Measurements from ENCODE around the gene FAM234A. TPM values are rescaled to one million over a fixed set of nuclear protein-coding genes. Genes with fewer than 3 reads are reported as not detected.

The FAM234A gene
- total RNA-seq, 4 donors from 2014 or later, result 108 to 223 (median 166) TPM

- Histone ChIP-seq H3K36me3 (peaks cover 0 to 56% (median 0%) of the 10 kb centered on the region in 3 donors), H3K4me1 (no peaks in the 10 kb centered on the region), H3K27ac (no peak overlapping the region), H3K9me3 (no peaks in the 10 kb centered on the region), H3K27me3 (no peaks in the 10 kb centered on the region), H3K4me3 (no peak overlapping the region)
- TF ChIP-seq, protein P1, sequence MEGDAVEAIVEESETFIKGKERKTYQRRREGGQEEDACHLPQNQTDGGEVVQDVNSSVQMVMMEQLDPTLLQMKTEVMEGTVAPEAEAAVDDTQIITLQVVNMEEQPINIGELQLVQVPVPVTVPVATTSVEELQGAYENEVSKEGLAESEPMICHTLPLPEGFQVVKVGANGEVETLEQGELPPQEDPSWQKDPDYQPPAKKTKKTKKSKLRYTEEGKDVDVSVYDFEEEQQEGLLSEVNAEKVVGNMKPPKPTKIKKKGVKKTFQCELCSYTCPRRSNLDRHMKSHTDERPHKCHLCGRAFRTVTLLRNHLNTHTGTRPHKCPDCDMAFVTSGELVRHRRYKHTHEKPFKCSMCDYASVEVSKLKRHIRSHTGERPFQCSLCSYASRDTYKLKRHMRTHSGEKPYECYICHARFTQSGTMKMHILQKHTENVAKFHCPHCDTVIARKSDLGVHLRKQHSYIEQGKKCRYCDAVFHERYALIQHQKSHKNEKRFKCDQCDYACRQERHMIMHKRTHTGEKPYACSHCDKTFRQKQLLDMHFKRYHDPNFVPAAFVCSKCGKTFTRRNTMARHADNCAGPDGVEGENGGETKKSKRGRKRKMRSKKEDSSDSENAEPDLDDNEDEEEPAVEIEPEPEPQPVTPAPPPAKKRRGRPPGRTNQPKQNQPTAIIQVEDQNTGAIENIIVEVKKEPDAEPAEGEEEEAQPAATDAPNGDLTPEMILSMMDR (IDR thresholded peaks at IDR 0.05), result no peak
- TF ChIP-seq POLR2A (IDR thresholded peaks at IDR 0.05), result no peak
- no peak for DNase-seq
These were observed 53.6 kb downstream of the FAM234A start for GRCh38 chr16:287981-288920.

DNA sequence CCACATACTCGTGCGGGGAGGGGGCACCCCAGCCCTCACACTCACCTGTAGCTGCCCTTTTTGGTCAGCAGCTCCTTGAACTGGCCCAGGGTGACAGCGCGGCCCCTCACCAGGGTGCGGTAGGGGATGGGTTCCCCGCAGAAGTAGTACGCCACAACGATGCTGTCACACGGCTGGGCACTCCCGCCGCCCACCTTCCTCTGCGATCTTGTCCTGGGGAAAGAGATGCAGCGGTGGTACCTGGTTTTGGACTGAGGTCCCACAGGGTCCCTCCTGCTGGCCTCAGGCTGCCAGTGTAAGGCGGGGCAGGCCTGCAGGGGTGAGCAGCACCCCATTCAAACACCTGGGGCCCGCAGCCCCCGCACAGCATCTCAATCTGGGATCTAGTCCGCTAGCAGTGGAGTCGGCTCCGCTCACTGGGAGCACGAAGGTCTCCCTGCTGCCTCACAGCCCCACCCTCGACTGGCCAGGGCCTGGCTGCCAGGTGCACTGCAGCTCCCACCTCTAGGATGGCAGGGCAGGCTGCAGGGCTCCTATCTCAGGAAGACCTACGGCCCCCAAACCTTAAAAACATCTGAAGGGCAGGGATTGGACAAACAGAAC, 54.9 kb downstream of the FAM234A start:
- H3K36me3 ChIP-seq, result peaks cover 0 to 63% (median 0%) of the 10 kb centered on the region in 3 donors
- no peak overlapping the region for H3K4me3 ChIP-seq
- no peak for DNase-seq
- no peaks in the 10 kb centered on the region for H3K9me3 ChIP-seq
- TF ChIP-seq, protein P1 (IDR thresholded peaks at IDR 0.05), result no peak
- no peak for TF ChIP-seq POLR2A (IDR thresholded peaks at IDR 0.05)
- no peaks in the 10 kb centered on the region for H3K27me3 ChIP-seq
- no peaks in the 10 kb centered on the region for H3K4me1 ChIP-seq
- no peak overlapping the region for H3K27ac ChIP-seq

GRCh38 chr16:290015-290680, 55.5 kb downstream of the FAM234A start:
- TF ChIP-seq, protein P1 (IDR thresholded peaks at IDR 0.05), result no peak
- TF ChIP-seq POLR2A (IDR thresholded peaks at IDR 0.05), result no peak
- H3K36me3 ChIP-seq, result peaks cover 0 to 63% (median 0%) of the 10 kb centered on the region in 3 donors
- no peak overlapping the region for H3K4me3 ChIP-seq
- no peak for DNase-seq
- no peaks in the 10 kb centered on the region for H3K4me1 ChIP-seq
- no peak overlapping the region for H3K27ac ChIP-seq
- no peaks in the 10 kb centered on the region for H3K9me3 ChIP-seq
- H3K27me3 ChIP-seq, result no peaks in the 10 kb centered on the region

DNA sequence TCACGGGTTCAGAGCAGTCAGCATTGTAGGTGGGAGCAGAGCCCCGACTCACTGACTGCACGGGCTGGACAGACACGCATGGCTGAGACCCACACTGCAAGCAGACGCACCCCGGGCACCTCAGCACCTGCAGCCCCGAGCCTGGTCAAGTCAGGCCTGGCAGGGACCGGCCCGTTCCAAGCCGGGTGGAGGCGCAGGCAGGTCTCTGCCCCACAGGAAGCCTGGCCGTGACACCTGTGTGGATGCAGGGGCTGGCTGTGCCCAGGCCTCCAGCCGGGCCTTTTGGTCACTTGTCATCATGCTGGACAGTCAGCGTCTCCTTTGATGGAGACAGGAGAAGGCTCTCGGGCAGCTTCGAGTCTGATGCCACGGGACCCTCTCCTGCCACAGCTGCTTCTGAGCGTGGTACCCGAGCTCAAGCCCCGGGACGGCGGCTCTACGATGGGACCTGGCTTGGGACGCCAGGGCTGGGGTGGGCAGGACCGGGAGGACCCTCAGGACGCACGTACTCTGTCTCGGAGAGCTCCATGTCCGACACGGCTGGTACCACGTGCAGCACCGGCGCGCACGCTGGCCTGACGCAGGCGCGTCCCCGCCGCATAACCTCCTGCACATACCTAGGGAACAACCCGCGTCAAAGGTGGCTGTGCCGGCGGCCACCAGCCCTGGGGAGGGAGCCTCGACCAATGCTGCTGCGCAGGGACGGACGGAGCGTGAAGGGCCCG, 56.2 kb downstream of the FAM234A start:
- no peak overlapping the region for H3K4me3 ChIP-seq
- peaks cover 0 to 63% (median 0%) of the 10 kb centered on the region in 3 donors for H3K36me3 ChIP-seq
- no peak for DNase-seq
- no peak overlapping the region for H3K27ac ChIP-seq
- no peaks in the 10 kb centered on the region for H3K27me3 ChIP-seq
- no peaks in the 10 kb centered on the region for H3K9me3 ChIP-seq
- H3K4me1 ChIP-seq, result no peaks in the 10 kb centered on the region
- no peak for TF ChIP-seq POLR2A (IDR thresholded peaks at IDR 0.05)
- TF ChIP-seq, protein P1 (IDR thresholded peaks at IDR 0.05), result no peak

DNA sequence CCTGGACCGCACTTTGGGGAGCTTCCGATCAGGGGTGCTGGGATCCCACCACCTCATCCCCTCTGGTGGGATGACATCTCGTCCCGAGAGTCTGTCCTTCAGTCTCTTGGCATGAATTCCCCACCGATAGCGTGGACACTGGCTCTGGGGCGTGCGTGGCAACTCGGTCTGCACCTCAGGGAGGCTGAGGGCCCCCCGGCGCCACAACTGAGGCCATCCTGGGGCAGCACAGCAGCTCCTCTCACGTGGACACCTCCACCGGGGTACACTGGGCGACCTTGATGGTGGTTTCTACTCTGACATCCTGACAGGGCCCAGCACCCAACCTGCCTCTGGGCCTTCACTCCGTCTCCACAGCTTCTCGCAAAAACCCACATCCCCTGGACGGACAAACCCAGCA, 56.9 kb downstream of the FAM234A start:
- Histone ChIP-seq H3K9me3 (no peaks in the 10 kb centered on the region), H3K27ac (no peak overlapping the region), H3K36me3 (peaks cover 0 to 70% (median 0%) of the 10 kb centered on the region in 3 donors), H3K27me3 (no peaks in the 10 kb centered on the region), H3K4me1 (no peaks in the 10 kb centered on the region), H3K4me3 (no peak overlapping the region)
- no peak for DNase-seq
- TF ChIP-seq, protein P1 (IDR thresholded peaks at IDR 0.05), result no peak
- no peak for TF ChIP-seq POLR2A (IDR thresholded peaks at IDR 0.05)

All from Peyer's patch (tissue), 4 donors.